GM12892 (cell line): Measurements from ENCODE around the gene TIMM44.
"Not testable (repeated sequence)": the region's sequence is repeated elsewhere in the genome, so short reads cannot be mapped to it uniquely, and the experiment has no call there.

Experiments used
- POLR2A ChIP-seq: IDR thresholded peaks from 2 replicates; pipeline ENCODE4 v1.6.1; 2011; ENCODE audit warnings: low read depth, low read length, control low read depth
- POLR2AphosphoS5 ChIP-seq: IDR thresholded peaks from 2 replicates; pipeline ENCODE4 v1.6.1; 2011; ENCODE audit warnings: low read depth, low read length, control low read depth

DNA sequence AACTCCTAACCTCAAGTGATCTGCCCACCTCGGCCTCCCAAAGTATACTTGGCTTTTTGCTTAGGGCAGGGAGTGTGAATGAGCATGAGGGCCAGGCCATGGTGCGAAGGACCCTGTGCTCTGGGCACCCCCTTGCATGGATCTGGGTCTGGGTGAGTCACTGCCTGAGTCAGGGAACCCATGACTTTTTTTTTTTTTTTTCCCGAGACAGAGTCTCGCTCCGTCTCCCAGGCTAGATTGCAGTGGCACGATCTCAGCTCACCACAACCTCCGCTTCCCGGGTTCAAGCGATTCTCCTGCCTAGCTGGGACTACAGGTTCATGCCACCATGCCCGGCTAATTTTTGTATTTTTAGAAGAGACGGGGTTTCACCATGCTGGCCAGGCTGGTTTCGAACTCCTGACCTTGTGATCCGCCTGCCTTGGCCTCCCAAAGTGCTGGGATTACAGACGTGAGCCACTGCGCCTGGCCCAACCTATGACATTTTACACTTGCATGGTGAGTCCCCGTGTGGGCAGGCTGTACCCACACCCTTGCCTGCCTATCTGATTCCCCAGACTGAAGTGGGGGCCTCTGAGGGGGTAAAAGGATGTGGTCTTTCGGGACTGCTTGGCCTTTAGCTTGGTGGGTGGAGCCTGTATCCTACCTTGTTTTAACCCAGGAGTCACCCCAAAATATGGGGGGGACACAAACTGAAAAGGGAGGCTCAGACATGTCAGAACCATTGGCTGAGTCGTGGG is 49.9 kb downstream of the TIMM44 start:
- not testable (repeated sequence) for TF ChIP-seq POLR2AphosphoS5, POLR2A
